HEK293 (cell line): Measurements from ENCODE around the gene FMNL1.

ENCODE experiments used
- CTCF ChIA-PET: fragments of 350-600 bp; formaldehyde crosslinking; extraction: SDS; loops from one replicate; lab custom pipeline; 2021; ENCODE audit warnings: antibody characterized with exemption; lab: Yijun Ruan, JAX
- POLR2A ChIA-PET: fragments of 300-600 bp; formaldehyde crosslinking; extraction: SDS; loops from one replicate; lab custom pipeline; 2020; ENCODE audit warnings: antibody characterized with exemption, inconsistent platforms; lab: Yijun Ruan, JAX
- H3K27ac ChIP-seq: fragments of 200-500 bp; sonication (Bioruptor generic); 2 replicates; pipeline ENCODE4 v1.5.1; 2014; ENCODE audit warnings: low read depth, low read length, control low read depth, inconsistent platforms; ENCODE audit errors: extremely low read depth
- H3K36me3 ChIP-seq, 2 experiments: fragments of 200-500 bp in 1 of 2; sonication (Bioruptor generic) in 1 of 2; 1 replicate in 1 of 2; 2 replicates in 1 of 2; pipeline ENCODE4 v1.5.1; 2014 to 2017; ENCODE audit warnings: inconsistent platforms in 2 of 2, low read length in 2 of 2; ENCODE audit not compliant: control insufficient read depth in 2 of 2, insufficient read depth in 1 of 2
- H3K4me1 ChIP-seq: fragments of 200-500 bp; sonication (Bioruptor generic); 2 replicates; pipeline ENCODE4 v1.5.1; 2014; ENCODE audit warnings: mild to moderate bottlenecking, low read length, inconsistent platforms; ENCODE audit not compliant: control insufficient read depth, insufficient read depth
- H3K4me3 ChIP-seq: 2 replicates; pipeline ENCODE4 v1.5.1; 2011; ENCODE audit warnings: low read depth, mild to moderate bottlenecking, control low read depth, low read length, moderate library complexity
- H3K9me3 ChIP-seq: fragments of 200-500 bp; sonication (Bioruptor generic); 2 replicates; pipeline ENCODE4 v1.5.1; 2014; ENCODE audit warnings: low read depth, low read length, inconsistent platforms; ENCODE audit not compliant: control insufficient read depth, insufficient read depth
- IKZF3 ChIP-seq: fragments of 450-650 bp; IDR thresholded peaks from 2 replicates; pipeline ENCODE4 v1.5.0; 2018; ENCODE audit warnings: missing biosample characterization, mild to moderate bottlenecking, missing genetic modification characterization, moderate library complexity
- KLF8 ChIP-seq: fragments of 450-650 bp; formaldehyde crosslinking; IDR thresholded peaks from 2 replicates; pipeline ENCODE4 v1.5.1; 2016; ENCODE audit warnings: missing biosample characterization, missing genetic modification characterization
- PRDM2 ChIP-seq: fragments of 450-650 bp; formaldehyde crosslinking; IDR thresholded peaks from 2 replicates; pipeline ENCODE4 v1.5.1; 2016; ENCODE audit warnings: missing biosample characterization, missing genetic modification characterization, borderline replicate concordance
- YY2 ChIP-seq: fragments of 450-650 bp; formaldehyde crosslinking; IDR thresholded peaks from 2 replicates; pipeline ENCODE4 v1.5.1; 2016; ENCODE audit warnings: missing biosample characterization, missing genetic modification characterization
- ZBTB1 ChIP-seq: fragments of 450-650 bp; formaldehyde crosslinking; IDR thresholded peaks from 2 replicates; pipeline ENCODE4 v1.5.1; 2016; ENCODE audit warnings: missing biosample characterization, missing genetic modification characterization
- ZBTB7A ChIP-seq: fragments of 450-650 bp; formaldehyde crosslinking; IDR thresholded peaks from 2 replicates; pipeline ENCODE4 v1.5.1; 2016; ENCODE audit warnings: low read depth, missing biosample characterization, missing genetic modification characterization
- ZBTB8A ChIP-seq: fragments of 450-650 bp; formaldehyde crosslinking; IDR thresholded peaks from 2 replicates; pipeline ENCODE4 v1.5.1; 2016; ENCODE audit warnings: missing biosample characterization, missing genetic modification characterization
- ZNF239 ChIP-seq: fragments of 450-650 bp; formaldehyde crosslinking; IDR thresholded peaks from 2 replicates; pipeline ENCODE4 v1.5.1; 2016; ENCODE audit warnings: missing biosample characterization, missing genetic modification characterization
- ZNF341 ChIP-seq: fragments of 450-650 bp; formaldehyde crosslinking; IDR thresholded peaks from 2 replicates; pipeline ENCODE4; 2016; ENCODE audit warnings: low read depth, missing biosample characterization, missing genetic modification characterization
- ZNF449 ChIP-seq: fragments of 450-650 bp; formaldehyde crosslinking; IDR thresholded peaks from 2 replicates; pipeline ENCODE4 v1.5.1; 2017; ENCODE audit warnings: missing biosample characterization, mild to moderate bottlenecking, missing genetic modification characterization, moderate library complexity
- ZNF529 ChIP-seq: fragments of 450-650 bp; formaldehyde crosslinking; IDR thresholded peaks from 2 replicates; pipeline ENCODE4 v1.5.1; 2017; ENCODE audit warnings: missing genetic modification characterization, missing biosample characterization; ENCODE audit not compliant: insufficient replicate concordance
- ZNF585B ChIP-seq: fragments of 450-650 bp; formaldehyde crosslinking; IDR thresholded peaks from 2 replicates; pipeline ENCODE4 v1.5.1; 2016; ENCODE audit warnings: missing biosample characterization, missing genetic modification characterization
- ZNF624 ChIP-seq: fragments of 450-650 bp; formaldehyde crosslinking; IDR thresholded peaks from 2 replicates; pipeline ENCODE4 v1.5.1; 2017; ENCODE audit warnings: missing biosample characterization, missing genetic modification characterization
- ZNF747 ChIP-seq: fragments of 450-650 bp; formaldehyde crosslinking; IDR thresholded peaks from 2 replicates; pipeline ENCODE4 v1.5.1; 2016; ENCODE audit warnings: missing biosample characterization, missing genetic modification characterization
- ZNF768 ChIP-seq: fragments of 450-650 bp; formaldehyde crosslinking; IDR thresholded peaks from 2 replicates; pipeline ENCODE4 v1.5.1; 2018; ENCODE audit warnings: missing biosample characterization, mild to moderate bottlenecking, missing genetic modification characterization
- ZNF777 ChIP-seq: fragments of 450-650 bp; formaldehyde crosslinking; IDR thresholded peaks from 2 replicates; pipeline ENCODE4 v1.5.1; 2017; ENCODE audit warnings: missing biosample characterization, missing genetic modification characterization, borderline replicate concordance
- ZSCAN16 ChIP-seq: fragments of 450-650 bp; formaldehyde crosslinking; IDR thresholded peaks from 2 replicates; pipeline ENCODE4 v1.5.1; 2016; ENCODE audit warnings: missing biosample characterization, missing genetic modification characterization
- ZSCAN23 ChIP-seq: fragments of 450-650 bp; formaldehyde crosslinking; IDR thresholded peaks from 2 replicates; pipeline ENCODE4 v1.5.1; 2016; ENCODE audit warnings: missing biosample characterization, missing genetic modification characterization
- ZSCAN4 ChIP-seq: fragments of 450-650 bp; formaldehyde crosslinking; IDR thresholded peaks from 2 replicates; pipeline ENCODE4 v1.5.1; 2017; ENCODE audit warnings: missing biosample characterization, missing genetic modification characterization
- ZXDB ChIP-seq: fragments of 450-650 bp; formaldehyde crosslinking; IDR thresholded peaks from 2 replicates; pipeline ENCODE4 v1.5.1; 2016; ENCODE audit warnings: missing biosample characterization, missing genetic modification characterization

FMNL1 gene

GRCh38 chr17:45197555-45198334 lies 23.9 kb upstream of the FMNL1 start (continued):
- no peak for TF ChIP-seq ZNF449 (tag by site-specific recombination)
- peak; percentile 56; the same call in 1 of the 2 replicates for TF ChIP-seq ZXDB (tag by site-specific recombination)
- no peak for TF ChIP-seq ZBTB7A (tag by site-specific recombination)
- no peak for TF ChIP-seq ZNF624 (tag by site-specific recombination)
- TF ChIP-seq ZNF239 = no peak
- TF ChIP-seq ZBTB1 (tag by site-specific recombination) = no peak
- TF ChIP-seq ZNF341 (tag by site-specific recombination) = 0 out of 2 replicates have a peak, but pooled peaks have one; percentile 7
- TF ChIP-seq ZNF585B (tag by site-specific recombination) = no peak
- no peak for TF ChIP-seq ZNF529 (tag by site-specific recombination)
- peak; percentile 36; the same call in 1 of the 2 replicates for TF ChIP-seq KLF8 (tag by site-specific recombination)
- 0 out of 2 replicates have a peak, but pooled peaks have one; percentile 38 for TF ChIP-seq ZSCAN16 (tag by site-specific recombination)
- TF ChIP-seq ZNF777 = no peak

GRCh38 chr17:45200701-45201100 lies 21.0 kb upstream of the FMNL1 start:
- no peak overlapping the region for H3K4me3 ChIP-seq
- POLR2A ChIA-PET = interaction anchor here (0.7 kb wide), 1 partner anchor 52 kb away, joined by 4 read pairs; the partner anchor contains the start of gene HEXIM1
- no peaks in the 10 kb centered on the region for H3K36me3 ChIP-seq
- no peak overlapping the region for H3K27ac ChIP-seq
- peaks cover 6% of the 10 kb centered on the region for H3K4me1 ChIP-seq
- H3K9me3 ChIP-seq = no peaks in the 10 kb centered on the region
- TF ChIP-seq YY2 (tag by site-specific recombination) = no peak
- TF ChIP-seq ZSCAN23 (tag by site-specific recombination) = no peak
- TF ChIP-seq ZSCAN4 = no peak
- no peak for TF ChIP-seq ZBTB8A (tag by site-specific recombination)
- TF ChIP-seq ZNF341 (tag by site-specific recombination) = peak; percentile 39
- CTCF ChIA-PET = interaction anchor here (0.7 to 10.8 kb wide), 7 partner anchors 8 to 72 kb away, joined by 3 to 301 read pairs (median 7); partner anchors contain the start of genes ACBD4 and HEXIM1

- H3K27ac ChIP-seq = no peak overlapping the region
- CTCF ChIA-PET = interaction anchor here (0.5 to 10.8 kb wide), 8 partner anchors 18 to 233 kb away, joined by 3 to 301 read pairs (median 6); partner anchors contain the start of genes ACBD4, C1QL1 and HEXIM1
- H3K4me3 ChIP-seq = no peak overlapping the region
- H3K36me3 ChIP-seq = no peaks in the 10 kb centered on the region
- H3K9me3 ChIP-seq = no peaks in the 10 kb centered on the region
- H3K4me1 ChIP-seq = peaks cover 6% of the 10 kb centered on the region
- POLR2A ChIA-PET = interaction anchor here (0.7 kb wide), 1 partner anchor 53 kb away, joined by 4 read pairs; the partner anchor contains the start of gene HEXIM1
- TF ChIP-seq ZNF747 = no peak
- no peak for TF ChIP-seq ZBTB8A (tag by site-specific recombination)
- TF ChIP-seq ZNF768 (tag by site-specific recombination) = no peak
- no peak for TF ChIP-seq IKZF3
- TF ChIP-seq PRDM2 (tag by site-specific recombination) = no peak
These were observed 20.2 kb upstream of the FMNL1 start for GRCh38 chr17:45201457-45201856.
